Fibroblast of lung (primary cell): ENCODE results near the gene RHBDL3. TPM values are rescaled to one million over a fixed set of nuclear protein-coding genes. Genes with fewer than 3 reads are reported as not detected.
A peak's percentile ranks its signal among the peaks of the same experiment; 100 is the strongest.

Experiments
- DNase-seq, 2 donors: peaks; one replicate each; pipeline versions ENCODE4 v3.0.0 to v3.0.0-alpha.2; 2010; ENCODE audit warnings: low read depth in 2 of 2
- H2AFZ ChIP-seq: 2 replicates; pipeline ENCODE4 v1.5.1; 2012; ENCODE audit warnings: low read length, control low read depth, inconsistent platforms
- H3K27ac ChIP-seq: 2 replicates; pipeline ENCODE4 v1.5.1; 2011; ENCODE audit warnings: low read length, control low read depth; ENCODE audit not compliant: insufficient read depth
- H3K27me3 ChIP-seq: 2 replicates; pipeline ENCODE4 v1.5.1; 2011; ENCODE audit warnings: mild to moderate bottlenecking, low read length; ENCODE audit not compliant: control insufficient read depth, insufficient read depth
- H3K36me3 ChIP-seq: 2 replicates; pipeline ENCODE4 v1.5.1; 2011; ENCODE audit warnings: low read length; ENCODE audit not compliant: control insufficient read depth, insufficient read depth
- H3K4me1 ChIP-seq: 2 replicates; pipeline ENCODE4 v1.5.1; 2011; ENCODE audit warnings: low read length; ENCODE audit not compliant: control insufficient read depth, insufficient read depth; ENCODE audit errors: extremely low read depth
- H3K4me2 ChIP-seq: 2 replicates; pipeline ENCODE4 v1.5.1; 2011; ENCODE audit warnings: low read length, control low read depth; ENCODE audit not compliant: insufficient read depth; ENCODE audit errors: extremely low read depth
- H3K4me3 ChIP-seq, 4 experiments: fragments of 200-600 bp in 1 of 4; sonication (generic) in 1 of 4; replicated peaks in 1 of 4; 2 replicates each; pipeline ENCODE4 v1.5.1; 2011 to 2016; ENCODE audit warnings: low read length in 4 of 4, low read depth in 3 of 4, mild to moderate bottlenecking in 3 of 4, control low read depth in 2 of 4, inconsistent platforms in 1 of 4, mixed read lengths in 1 of 4; ENCODE audit not compliant: insufficient read depth in 1 of 4; ENCODE audit errors: control extremely low read depth in 1 of 4
- H3K79me2 ChIP-seq: 2 replicates; pipeline ENCODE4 v1.5.1; 2012; ENCODE audit warnings: mild to moderate bottlenecking, low read length, inconsistent platforms; ENCODE audit not compliant: control insufficient read depth, insufficient read depth
- H3K9ac ChIP-seq: 2 replicates; pipeline ENCODE4 v1.5.1; 2011; ENCODE audit warnings: mild to moderate bottlenecking, low read length, control low read depth; ENCODE audit not compliant: insufficient read depth
- H3K9me3 ChIP-seq: 2 replicates; pipeline ENCODE4 v1.5.1; 2012; ENCODE audit warnings: low read depth, low read length; ENCODE audit not compliant: control insufficient read depth, insufficient read depth
- H4K20me1 ChIP-seq: 2 replicates; pipeline ENCODE4 v1.5.1; 2011; ENCODE audit warnings: low read length; ENCODE audit not compliant: control insufficient read depth, insufficient read depth; ENCODE audit errors: extremely low read depth
- CTCF ChIP-seq, 2 donors: IDR thresholded peaks in 1 of 2; conservative IDR thresholded peaks in 1 of 2; 1 replicate in 1 of 2; 2 replicates in 1 of 2; pipeline ENCODE4 v1.5.1; 2011 to 2012; ENCODE audit warnings: low read length in 2 of 2, control low read depth in 1 of 2, inconsistent platforms in 1 of 2, low read depth in 1 of 2, mild to moderate bottlenecking in 1 of 2
- EZH2 ChIP-seq: IDR thresholded peaks from 2 replicates; pipeline ENCODE4 v1.5.1; 2012; ENCODE audit warnings: low read length, control low read depth, mild to moderate bottlenecking; ENCODE audit errors: missing control alignments
- polyA plus RNA-seq, 2 donors: library from polyadenylated mRNA; depleted of rRNA in 1 of 2; stranded (reverse) in 1 of 2; unstranded in 1 of 2; fragments of >200 nt; gene quantifications; 2 replicates each; pipeline ENCODE4 v1.2.1, GENCODE V29; 2011 to 2012; ENCODE audit warnings: missing spikeins in 1 of 2
- total RNA-seq: library from RNA; depleted of rRNA; stranded (reverse); fragments of >200 nt; gene quantifications from 2 replicates; pipeline ENCODE4 v1.2.1, GENCODE V29; 2014

Gene RHBDL3
- total and polyA plus RNA-seq, 2 donors (not counting 1 experiment from before 2014, with no cell fraction given) = 0.17 to 0.43 TPM

GRCh38 chr17:32345951-32346600, 80.4 kb downstream of the RHBDL3 start:
- Histone ChIP-seq H3K27ac (no peak overlapping the region), H3K4me1 (no peaks in the 10 kb centered on the region), H3K36me3 (no peaks in the 10 kb centered on the region), H2AFZ (no peak overlapping the region), H3K9ac (no peak overlapping the region), H3K79me2 (peaks cover 11% of the 10 kb centered on the region), H3K4me3 (no peak overlapping the region), H4K20me1 (peaks cover 1% of the 10 kb centered on the region), H3K4me2 (no peak overlapping the region), H3K27me3 (no peaks in the 10 kb centered on the region), H3K9me3 (no peaks in the 10 kb centered on the region)
- TF ChIP-seq EZH2 = no peak
- no peak for TF ChIP-seq CTCF (conservative IDR thresholded peaks at IDR 0.05 in 1 of 2, IDR thresholded peaks at IDR 0.05 in 1 of 2; ENCODE audit: low read depth in 1 of 2, low read length in 2 of 2)
- no peak for DNase-seq

- no peak overlapping the region for H2AFZ ChIP-seq
- H4K20me1 ChIP-seq = peaks cover 6% of the 10 kb centered on the region
- no peak overlapping the region for H3K27ac ChIP-seq
- H3K79me2 ChIP-seq = peaks cover 35% of the 10 kb centered on the region
- no peak overlapping the region for H3K4me2 ChIP-seq
- no peaks in the 10 kb centered on the region for H3K9me3 ChIP-seq
- H3K36me3 ChIP-seq = no peaks in the 10 kb centered on the region
- no peak for TF ChIP-seq CTCF (conservative IDR thresholded peaks at IDR 0.05 in 1 of 2, IDR thresholded peaks at IDR 0.05 in 1 of 2; ENCODE audit: low read depth in 1 of 2, low read length in 2 of 2)
- no peak for TF ChIP-seq EZH2
- H3K4me3 ChIP-seq = no peak overlapping the region
- no peak for DNase-seq
- H3K4me1 ChIP-seq = no peaks in the 10 kb centered on the region
- H3K27me3 ChIP-seq = no peaks in the 10 kb centered on the region
- no peak overlapping the region for H3K9ac ChIP-seq
Measured at GRCh38 chr17:32348483-32348800, 82.8 kb downstream of the RHBDL3 start.

DNA sequence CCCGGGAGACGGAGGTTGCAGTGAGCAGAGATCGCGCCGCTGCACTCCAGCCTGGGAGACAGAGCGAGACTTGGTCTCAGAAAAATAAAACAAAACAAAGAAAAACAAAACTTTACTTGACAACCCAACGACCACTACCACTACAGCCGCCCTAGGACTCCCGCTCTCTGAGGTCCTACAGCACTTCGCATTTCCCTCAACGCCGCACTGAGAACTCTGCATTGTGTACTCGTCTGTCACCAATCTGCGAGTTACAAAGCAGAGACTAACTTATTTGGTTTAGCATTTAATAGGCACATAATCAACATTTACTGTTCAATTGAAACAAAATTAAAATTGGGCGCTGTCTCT, 83.8 kb downstream of the RHBDL3 start:
- peak overlapping the region; percentile 82 for H3K4me2 ChIP-seq
- DNase-seq = peak in 1 of 2 donors; percentile 18
- peak overlapping the region; percentile 96 for H3K27ac ChIP-seq
- peaks cover 3% of the 10 kb centered on the region for H3K36me3 ChIP-seq
- peaks cover 6% of the 10 kb centered on the region for H4K20me1 ChIP-seq
- H3K9me3 ChIP-seq = no peaks in the 10 kb centered on the region
- H2AFZ ChIP-seq = peak overlapping the region; percentile 72
- H3K9ac ChIP-seq = peak overlapping the region; percentile 64
- H3K4me3 ChIP-seq = peak overlapping the region; percentile 76 to 99 (median 90)
- H3K4me1 ChIP-seq = no peaks in the 10 kb centered on the region
- TF ChIP-seq EZH2 = no peak
- no peak for TF ChIP-seq CTCF (conservative IDR thresholded peaks at IDR 0.05 in 1 of 2, IDR thresholded peaks at IDR 0.05 in 1 of 2; ENCODE audit: low read depth in 1 of 2, low read length in 2 of 2)
- peaks cover 45% of the 10 kb centered on the region for H3K79me2 ChIP-seq
- H3K27me3 ChIP-seq = no peaks in the 10 kb centered on the region
